ENCODE measurements around the gene AFG3L2.

AFG3L2 gene

DNA sequence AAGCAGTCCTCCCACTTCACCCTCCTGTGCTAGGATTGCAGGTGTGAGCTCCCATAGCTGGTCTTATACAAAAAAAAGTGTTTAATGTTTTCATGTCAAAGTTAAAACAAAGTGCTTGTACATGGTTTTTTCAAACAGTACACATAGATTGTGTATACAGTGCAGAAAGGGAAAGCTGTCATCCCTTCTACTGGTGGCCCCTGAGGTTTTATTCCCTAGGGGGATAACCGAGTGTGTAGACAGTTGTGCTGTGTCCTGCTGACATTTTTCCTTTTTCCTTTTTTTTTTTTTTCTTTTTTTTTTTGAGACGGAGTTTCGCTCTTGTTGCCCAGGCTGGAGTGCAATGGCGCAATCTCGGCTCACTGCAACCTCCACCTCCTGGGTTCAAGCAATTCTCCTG is 58.2 kb downstream of the AFG3L2 start:
- no peak for DNase-seq

DNA sequence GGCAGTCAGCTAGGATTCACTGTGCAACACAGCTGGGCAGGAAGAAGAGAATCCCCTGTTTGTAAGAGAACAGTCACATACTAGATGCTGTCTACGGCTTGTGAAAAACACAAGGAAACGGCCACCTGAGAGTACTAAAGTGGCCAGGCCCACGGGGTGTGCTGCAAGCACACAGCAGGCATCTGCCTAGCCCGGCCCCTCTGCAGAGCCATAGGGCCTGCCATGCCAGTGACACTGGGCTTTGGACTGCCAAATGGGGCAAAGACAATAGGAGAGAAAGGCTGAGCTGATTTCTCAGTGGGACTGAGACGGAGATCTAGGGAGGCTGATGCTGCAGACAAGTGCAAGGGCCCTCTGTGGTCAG is 58.7 kb downstream of the AFG3L2 start:
- DNase-seq, result no peak

DNA sequence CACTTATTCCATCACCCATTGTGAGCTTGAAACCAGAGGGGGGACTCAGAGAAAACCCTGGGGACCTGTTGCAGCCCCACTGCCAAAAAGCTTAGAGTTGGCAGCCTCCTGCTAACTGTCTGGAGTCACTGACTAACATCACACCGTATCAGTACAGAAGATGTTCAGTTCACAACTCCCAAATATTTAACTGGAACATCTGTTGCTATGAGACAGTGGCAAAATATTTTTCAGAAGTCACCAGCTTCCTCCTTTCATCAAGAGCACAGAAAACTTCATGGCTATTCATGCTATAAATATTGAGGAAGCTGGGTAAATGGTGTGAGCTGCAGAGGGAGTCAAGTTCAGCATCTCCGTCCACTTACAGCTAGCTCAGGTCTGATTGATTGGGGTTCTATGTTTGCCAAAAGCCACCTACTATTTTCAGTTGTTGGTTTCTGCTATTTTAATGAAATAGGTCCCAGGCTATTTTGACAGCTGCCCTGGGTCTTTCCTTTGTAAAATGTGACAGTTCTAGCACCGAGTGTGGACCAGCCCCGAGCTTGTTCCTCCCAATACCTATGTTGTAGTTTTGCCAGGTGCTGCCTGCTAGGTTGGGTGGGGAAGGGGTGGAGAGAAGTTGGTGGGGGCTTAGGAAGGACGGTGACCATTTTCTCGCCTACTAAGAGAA is 59.2 kb downstream of the AFG3L2 start:
- DNase-seq, result no peak

DNA sequence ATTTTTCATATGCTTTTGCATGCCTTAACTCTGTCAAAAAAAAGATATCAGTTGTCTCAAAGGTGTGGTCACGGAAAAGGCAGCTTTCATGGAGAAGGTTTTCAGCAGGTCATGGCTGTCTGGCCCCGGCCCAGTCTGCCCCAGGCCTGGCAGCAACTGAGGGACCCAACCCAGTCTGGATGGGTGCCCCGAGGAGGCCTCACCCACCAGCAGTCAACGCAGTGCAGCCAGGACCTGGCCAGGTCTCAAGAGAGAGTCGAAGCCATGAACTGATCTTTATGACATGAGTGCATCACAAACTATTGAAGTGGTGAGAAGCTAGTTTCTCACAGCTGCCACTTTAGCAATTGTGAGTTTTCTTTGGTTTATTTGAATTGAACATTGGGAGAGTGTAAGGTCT is 61.1 kb downstream of the AFG3L2 start:
- DNase-seq, result no peak

DNA sequence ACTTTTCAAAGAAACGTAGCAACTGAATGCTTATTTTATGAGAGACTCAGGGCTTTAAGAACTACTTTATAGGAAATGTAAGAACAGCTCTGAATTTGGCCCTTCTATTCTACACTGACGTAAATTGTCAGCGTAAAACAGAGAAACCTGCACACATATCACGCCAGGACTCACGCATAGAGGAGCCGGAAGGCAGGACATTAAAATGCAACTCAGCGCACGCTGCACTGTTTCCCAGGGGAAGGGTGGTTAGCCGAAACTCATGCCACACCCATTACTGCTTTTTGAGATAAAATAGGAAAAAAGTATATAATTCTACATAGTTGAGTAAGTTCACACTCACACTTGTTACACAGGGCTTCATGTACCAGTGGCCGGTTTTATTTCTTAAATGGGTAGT is 61.5 kb downstream of the AFG3L2 start:
- no peak for DNase-seq

DNA sequence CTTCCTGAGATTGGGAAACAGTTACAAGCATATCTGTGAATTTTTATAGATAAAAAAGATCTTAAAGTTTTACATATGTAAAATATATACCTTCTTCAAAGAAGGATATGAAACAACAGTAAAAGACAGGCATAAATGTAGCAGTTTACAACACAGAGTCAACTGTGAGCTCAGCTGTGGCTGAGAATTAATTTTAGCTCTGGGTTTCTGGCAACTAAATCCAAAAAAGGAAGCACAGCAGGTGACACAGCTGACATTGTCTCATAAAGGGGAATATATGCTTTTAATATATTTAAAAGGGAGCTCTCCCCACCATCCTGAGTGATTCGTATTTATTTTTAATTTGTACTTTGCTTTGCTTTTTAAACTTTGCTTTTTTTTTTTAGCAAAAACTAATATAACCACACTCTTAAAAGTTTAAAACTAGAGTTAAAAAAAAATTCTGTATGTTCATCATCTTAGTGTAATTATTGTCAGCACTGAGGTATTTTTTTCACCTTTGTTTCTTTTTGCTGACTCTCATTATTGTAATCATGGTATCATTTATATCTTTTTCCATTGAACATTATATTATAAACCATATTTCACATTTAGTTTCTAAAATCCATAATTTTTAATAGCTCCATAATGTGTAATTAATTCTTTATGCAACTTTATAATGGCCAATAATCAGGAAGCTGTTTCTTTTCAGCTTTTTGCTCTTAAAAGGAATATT is 62.3 kb downstream of the AFG3L2 start:
- DNase-seq, result no peak

DNA sequence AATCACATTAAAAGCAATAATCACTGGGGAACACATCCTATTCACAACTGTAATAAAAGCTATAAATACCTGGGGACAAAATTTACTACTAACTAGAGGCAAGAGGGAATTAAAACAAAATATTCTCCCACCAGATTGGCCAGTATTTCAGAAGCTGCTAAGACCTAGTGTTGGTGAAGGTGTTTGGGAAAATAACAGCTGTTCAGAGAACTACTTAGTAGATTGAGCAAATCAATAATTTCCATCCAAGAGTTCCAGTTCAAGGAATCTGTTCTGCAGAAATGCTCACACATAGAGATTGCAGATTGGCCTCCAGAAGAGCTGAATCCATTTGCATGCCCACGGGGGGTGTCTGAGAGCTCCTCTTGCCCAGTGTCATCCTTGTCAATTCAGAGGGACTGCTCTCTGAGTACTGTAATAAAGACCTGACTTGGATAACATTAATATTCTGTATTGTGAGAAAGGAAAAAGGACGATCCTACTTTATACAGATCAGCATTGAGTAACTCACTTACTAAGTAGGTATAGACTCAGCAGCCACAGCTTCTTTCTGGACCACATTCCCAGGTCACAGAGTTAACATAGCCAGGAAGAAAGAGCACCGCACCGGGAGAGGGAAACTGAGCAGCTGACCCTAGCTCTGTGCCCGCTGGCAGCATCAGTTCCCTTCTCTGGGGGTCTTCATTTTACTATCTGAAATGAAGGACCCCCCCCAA is 63.3 kb downstream of the AFG3L2 start:
- DNase-seq, result no peak

DNA sequence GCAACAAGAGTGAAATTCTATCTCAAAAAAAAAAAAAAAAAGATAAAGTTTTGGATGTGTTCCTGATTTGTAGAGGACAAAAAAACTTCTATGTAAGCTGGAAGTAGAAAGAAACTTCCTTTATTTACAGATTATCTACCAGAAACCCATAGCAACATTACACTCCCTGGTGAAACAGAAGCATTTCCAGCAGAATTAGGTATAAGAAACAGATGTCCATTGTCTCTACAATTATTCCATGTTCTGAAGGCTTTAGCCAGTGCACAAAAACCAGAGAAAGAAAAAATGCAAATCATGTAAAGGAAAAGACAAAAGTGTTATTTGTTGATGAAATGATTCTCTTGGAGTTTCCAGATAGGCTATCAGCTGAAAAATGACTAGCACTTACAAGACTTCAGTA is 64.1 kb downstream of the AFG3L2 start:
- no peak for DNase-seq

DNA sequence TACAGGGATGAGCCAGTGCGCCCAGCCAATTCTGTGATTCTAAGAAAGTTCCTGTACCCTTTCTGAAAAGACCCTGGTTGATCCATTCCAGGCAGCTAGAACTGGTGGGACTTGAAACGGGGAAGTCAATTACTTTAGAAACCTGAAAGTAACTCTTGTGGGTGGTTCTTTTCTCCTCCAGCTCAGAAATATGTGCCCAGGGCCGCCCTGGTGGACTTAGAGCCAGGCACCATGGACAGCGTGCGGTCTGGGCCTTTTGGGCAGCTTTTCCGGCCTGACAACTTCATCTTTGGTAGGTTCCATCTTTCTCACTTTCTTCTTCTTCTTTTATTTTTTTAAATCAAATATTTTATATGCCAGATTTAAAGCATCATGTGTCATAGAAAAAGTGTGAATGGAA is 66.3 kb downstream of the AFG3L2 start:
- no peak for DNase-seq

DNA sequence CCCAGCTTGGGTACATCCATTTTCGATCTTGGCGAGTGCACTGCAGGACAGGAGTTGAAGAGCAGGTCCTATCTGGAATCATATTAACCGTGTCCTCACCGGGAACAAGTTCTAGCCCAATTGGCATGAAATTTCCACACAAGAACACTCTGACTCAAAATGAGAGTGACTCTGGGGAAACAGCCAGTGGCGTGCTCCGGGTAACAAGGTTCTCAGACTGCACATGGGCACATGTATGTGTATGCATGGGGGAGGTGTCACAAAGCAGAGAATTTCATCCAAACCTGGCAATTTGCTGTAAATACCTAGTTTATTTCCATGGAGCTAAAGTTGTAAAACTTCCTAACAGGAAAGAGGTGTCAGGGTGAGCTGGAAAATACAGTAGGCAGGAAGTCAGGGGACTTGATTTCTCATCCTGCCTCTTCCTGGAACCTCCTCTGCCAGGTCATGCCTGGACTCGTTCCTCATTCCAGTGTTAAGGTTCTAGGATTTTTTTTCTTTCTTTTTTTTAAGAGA is 67.3 kb downstream of the AFG3L2 start:
- peak; percentile 19 for DNase-seq

DNA sequence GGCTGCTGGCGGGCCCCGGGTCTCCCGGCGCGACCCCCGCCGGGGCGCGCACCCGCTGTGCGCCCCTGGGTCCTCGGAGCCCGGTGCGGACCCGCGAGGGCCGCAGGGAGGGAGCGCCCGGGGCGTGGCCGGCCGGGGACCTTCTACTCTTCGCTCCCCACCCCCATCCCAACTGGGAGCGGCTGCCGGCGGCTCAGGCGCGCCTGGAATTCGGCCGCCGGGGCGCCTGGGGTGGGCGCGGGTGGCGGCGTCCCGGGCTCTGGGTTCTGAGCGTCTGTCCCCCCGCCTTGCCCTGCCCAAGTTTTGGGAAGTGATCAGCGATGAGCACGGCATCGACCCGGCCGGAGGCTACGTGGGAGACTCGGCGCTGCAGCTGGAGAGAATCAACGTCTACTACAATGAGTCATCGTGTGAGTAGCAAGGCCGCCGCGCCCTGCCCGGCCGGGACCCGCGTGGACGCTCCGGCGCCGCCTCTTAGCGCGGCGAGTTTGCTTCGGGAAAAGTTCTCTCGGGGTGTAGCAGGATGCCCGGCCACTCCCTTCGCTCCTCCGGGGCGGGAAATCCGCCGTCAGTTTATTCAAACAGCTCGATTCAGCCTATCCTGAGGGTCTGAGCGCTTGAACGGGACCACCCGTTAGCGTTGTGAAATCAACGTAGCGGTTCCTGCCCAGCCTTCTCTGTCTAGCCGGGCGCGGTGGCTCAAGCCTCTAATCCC is 68.5 kb downstream of the AFG3L2 start:
- peak; percentile 51 for DNase-seq

DNA sequence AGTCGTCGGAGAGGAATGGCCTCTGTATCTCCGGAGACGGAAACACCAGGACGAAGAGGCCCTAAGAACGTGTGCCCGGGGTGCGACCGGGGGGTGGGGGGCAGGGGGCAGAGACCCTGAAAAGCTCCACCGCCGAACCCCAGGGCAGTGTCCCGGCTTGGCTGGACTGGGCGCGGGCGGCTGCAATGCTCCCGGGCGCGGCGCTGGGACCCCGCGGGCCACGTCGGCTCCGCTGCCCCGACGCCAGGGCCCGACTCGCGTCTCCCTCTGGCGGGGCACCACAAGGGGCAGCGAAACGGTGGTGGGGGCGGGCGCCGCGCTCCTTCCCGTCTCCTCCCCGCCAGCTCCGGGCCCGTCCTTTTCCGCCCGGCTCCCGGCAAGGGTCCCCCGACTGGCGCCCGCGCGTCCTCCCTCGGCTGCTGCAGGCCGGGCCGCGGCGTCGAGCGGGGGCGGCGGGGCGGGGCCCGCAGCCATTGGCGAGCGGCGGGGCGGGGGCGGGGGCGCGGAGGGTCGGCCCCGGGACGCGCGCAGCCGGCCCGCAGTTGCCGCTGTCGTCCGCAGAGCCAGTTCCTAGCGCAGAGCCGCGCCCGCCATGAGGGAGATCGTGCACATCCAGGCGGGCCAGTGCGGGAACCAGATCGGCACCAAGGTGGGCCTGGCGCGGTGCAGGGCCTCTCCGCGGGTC is 69.2 kb downstream of the AFG3L2 start, which contains the start of gene TUBB6:
Gene TUBB6, plus strand, starts transcription at position 541 of the 685 bp plus-strand sequence. Its CDS starts 52 bp downstream, at position 593.
- peak; percentile 32 for DNase-seq

DNA sequence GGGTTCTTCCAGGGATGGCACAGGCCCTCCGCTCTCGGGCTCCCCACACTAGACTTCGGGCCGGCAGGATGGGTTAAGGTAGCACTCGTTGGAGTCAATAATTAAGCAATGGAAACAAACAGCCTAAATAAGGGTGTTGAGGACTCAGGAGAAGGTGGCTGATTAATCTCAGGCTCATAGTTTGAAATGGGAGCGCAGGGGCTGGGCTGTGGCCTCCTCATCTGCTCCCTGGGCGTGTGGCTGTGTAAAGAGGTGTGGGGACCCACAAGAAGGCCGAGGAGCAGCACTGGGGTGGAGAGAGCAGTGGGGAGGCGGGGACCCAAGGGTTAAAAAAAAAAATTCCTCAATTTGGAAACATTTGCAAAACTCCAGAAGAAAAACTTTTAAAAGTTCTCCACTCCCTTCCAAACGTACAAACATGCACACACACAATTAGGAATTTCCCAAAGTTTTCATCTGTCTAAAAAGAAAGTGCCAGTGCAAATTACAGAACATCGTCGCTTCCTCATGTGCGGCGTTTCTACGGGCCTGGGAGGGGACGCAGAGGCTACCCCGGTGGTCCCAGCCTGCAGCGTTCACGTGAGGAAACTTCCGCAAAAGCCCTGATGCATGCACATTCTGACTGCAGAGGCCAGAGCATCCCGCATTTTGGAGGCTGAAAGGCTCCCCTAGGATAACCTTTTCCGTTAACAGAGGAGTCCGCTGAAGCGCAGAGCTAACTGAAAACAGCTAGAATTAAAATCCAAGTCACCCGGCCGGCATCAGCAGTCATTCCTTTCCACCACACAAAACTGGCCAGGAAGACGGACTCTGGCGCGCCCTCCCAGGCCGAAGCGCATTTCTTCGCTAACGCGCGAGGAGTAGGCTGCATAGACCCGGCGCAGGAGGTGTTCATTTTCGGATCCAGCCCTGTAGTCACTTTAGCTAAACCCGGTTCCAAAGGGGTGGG is 70.0 kb downstream of the AFG3L2 start:
- DNase-seq, result peak; percentile 10

DNA sequence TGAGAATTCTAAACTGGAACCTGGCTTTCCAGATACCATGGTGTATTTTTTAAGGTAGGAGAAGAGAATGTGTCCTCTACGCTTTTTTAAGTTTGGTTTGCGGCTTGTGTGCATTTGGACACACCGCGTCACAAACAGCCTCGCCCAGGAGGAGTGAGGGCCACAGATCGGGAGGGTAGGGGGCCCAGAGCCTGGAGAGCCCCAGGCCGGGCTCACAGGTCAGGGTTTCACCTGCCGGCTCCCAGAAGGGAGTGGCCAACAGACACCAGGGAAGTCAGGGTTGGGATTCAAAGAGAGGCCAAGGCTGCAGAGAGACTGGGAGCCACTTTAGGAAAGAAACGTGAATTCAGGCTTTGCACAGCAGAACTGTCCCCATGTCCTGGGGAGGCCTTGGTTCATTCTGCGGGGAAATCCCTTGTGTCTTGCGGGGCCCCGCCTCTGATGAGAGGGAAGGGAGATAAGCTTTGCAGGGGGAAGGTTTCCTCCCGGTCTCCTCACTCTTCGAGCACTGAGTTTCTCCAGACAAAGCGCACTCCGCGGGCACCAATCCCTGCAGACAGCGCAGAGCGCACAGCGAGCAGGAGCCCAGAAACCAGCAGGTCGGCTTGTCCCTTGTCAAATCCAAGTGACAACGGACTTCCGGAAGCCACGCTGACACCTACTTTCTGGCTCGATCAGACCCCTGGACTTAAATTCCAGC is 70.9 kb downstream of the AFG3L2 start:
- DNase-seq, result no peak

DNA sequence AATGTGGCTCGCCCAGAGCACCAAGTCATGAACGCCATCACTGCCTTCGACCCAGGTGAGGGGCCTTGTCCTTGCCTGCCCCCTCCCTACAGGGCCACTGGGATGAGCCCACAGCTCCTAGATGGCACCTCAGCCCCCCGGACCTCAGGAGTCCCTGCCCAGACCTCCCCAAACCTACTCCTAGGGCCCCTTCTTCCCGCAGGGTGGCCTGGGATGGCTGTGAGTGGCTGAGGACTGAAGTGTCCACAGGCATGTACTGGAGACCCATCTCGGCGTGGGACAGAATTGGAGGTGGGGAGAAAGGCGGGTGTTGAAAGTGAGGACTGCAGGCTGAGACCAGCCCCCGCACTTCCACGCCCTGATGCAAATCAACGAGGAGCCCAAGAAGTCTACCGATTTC is 71.8 kb downstream of the AFG3L2 start:
- no peak for DNase-seq

DNA sequence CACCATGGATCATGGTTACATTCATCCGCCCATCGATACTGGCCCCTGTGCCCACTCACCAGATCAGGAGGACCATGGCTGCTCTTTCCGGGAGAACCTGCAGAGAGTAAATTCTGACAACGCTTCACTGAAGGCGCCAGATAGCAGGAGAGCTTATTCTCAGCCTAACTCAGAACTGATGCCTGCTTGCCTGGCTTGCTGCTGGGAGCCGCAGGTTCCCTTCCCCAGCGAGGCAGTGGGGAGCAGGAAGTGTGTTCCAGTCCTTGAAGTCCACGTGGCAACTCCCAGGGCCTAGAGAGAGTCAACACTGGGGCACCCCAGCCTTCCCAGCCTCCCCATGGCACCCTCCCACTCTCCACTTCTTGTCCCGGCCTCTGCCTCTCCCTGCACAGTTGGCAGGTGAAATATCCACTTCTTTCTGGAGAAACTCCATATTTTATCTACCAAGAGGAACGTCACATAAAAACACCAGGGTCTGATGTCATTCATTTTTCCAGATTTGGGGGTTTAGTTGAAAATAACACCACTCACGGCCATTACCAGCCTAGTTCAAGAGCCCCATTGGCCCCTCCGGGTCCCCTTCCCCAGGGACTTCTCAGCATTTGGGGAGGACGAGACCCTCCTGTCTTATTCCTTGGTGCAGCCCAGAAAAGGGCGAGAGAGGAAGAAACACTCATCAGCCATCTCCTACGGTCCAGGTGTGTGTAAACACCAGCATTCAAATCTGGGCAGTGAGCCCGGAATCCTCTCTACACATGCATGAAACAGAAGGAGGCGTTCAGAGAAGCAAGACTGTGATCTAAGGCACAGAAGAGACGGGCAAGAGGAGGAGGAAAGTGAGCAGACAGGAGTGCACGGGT is 72.4 kb downstream of the AFG3L2 start:
- no peak for DNase-seq

DNA sequence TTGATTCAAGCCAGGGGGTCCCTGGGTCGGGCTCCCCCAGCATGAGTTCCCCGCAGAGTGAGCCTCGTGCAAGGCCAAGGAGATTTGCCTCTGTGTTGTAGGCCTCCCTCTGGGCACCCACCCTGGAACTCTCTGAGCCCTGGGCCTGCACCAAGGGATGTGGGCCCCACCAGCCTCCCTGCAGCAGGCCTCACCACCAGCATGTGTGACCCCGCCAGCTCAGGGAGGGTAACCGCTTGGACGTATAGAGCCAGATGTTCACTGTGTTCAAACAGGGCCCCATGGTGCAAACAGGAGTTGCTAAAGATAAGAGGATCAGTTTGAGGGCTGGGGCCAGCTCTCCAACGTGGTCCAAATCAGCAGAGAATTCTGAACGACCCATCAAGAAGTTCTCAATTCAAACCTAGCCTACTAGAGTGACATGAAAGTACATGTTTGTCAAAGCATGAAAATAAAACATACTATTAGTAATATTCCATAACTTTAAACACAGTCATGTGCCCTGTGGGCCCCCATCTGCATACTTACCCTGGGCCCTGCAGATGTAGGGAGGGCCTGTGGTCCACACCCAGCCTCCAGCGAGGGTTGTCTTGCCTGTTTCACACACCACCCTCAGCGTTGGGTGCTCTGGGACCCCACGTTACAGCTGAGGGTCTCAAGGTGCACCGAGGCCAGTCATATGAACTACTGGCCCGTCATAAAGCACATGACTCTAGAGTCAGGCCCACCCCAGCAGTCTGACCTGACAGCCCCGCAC is 74.5 kb downstream of the AFG3L2 start:
- no peak for DNase-seq

DNA sequence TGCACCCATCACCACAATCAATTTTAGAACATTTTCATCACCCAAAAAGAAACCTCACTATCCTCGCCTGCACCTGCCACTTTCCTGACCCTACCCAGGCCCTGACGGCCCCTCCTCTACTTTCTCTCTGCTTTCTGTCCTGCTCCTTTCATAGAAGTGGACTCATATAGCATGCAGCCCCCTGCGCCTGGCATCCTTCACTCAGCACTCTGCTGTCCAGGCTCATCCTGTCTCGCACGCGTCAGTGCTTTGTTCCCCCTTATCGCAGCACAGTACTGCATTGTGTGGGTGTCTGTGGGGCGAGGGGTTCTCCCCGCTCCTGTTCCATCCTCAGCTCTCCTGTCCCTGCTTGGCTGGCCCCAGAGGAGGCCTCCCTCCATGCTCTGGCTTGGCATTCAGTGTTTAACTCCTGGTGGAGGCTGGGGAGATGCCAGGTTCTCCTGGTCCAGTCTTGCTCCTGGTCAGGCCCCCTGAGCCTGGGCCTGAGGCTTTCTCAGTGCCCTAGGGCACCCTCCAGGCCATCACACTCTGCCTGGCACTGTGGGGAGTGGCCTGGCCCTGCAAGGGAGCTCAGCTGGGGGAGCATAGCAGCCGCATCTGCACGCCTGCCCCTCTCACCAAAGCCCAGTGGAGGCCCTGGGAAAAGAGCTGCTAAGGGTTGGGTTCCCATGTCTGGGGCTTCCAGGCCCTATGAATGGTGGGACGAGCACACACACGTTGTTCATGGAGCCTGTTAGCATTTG is 75.6 kb downstream of the AFG3L2 start:
- no peak for DNase-seq

All from activated CD4-positive, alpha-beta T cell treated with anti-CD3 and anti-CD28 coated beads, Interleukin-2, Interleukin-6, amounts not matched to agents 100 ng/mL and 50 ng/mL, durations not matched to agents 16 hours and 8 hours (primary cell).